Activated CD8-positive, alpha-beta T cell treated with anti-CD3 and anti-CD28 coated beads for 36 hours (primary cell): ENCODE measurements around the gene CRIP2. TPM values are rescaled to one million over a fixed set of nuclear protein-coding genes. Genes with fewer than 3 reads are reported as not detected.

Experiments
- ATAC-seq: fragments of 200-7000 bp; cut with Tn5 transposase; one replicate; pipeline ENCODE4 v1.10.0; 2021; ENCODE audit warnings: mild to moderate bottlenecking, moderate library complexity
- CTCF ChIA-PET: fragments of 350-600 bp; sonication (Branson Sonifier 250); formaldehyde crosslinking; loops from one replicate; lab custom pipeline; 2021; ENCODE audit warnings: antibody characterized with exemption; lab: Charles Lee
- POLR2A ChIA-PET: fragments of 350-600 bp; sonication (Branson Sonifier 250); formaldehyde crosslinking; loops from one replicate; lab custom pipeline; 2021; ENCODE audit warnings: antibody characterized with exemption; lab: Charles Lee
- DNase-seq: peaks from one replicate; pipeline ENCODE4 v3.0.0-alpha.2; 2020
- H3K27ac Mint-ChIP-seq: one replicate; pipeline ENCODE4 v1.8.0; 2021; ENCODE audit warnings: mild to moderate bottlenecking, mixed read lengths
- H3K27me3 Mint-ChIP-seq: one replicate; pipeline ENCODE4 v1.8.0; 2021; ENCODE audit warnings: mixed read lengths
- H3K36me3 Mint-ChIP-seq: one replicate; pipeline ENCODE4 v1.8.0; 2021; ENCODE audit warnings: low read depth, mixed read lengths
- H3K4me1 Mint-ChIP-seq: one replicate; pipeline ENCODE4 v1.8.0; 2021; ENCODE audit warnings: low read depth, mixed read lengths
- H3K4me3 Mint-ChIP-seq: one replicate; pipeline ENCODE4 v1.8.0; 2021; ENCODE audit warnings: mild to moderate bottlenecking, moderate library complexity, mixed read lengths
- H3K9me3 Mint-ChIP-seq: one replicate; pipeline ENCODE4 v1.8.0; 2021; ENCODE audit warnings: mixed read lengths
- CTCF ChIP-seq: fragments of 200-600 bp; IDR thresholded peaks from one replicate; pipeline ENCODE4 v1.8.0; 2022; ENCODE audit warnings: antibody characterized with exemption, mild to moderate bottlenecking
- intact Hi-C: fragments of 100-400 bp; cut with micrococcal nuclease; formaldehyde crosslinking; loops from one replicate; pipeline ENCODE4 v1.10.0; 2022
- total RNA-seq, 2 experiments: library from RNA; stranded (reverse); gene quantifications; one replicate each; pipeline ENCODE4 v1.2.3, GENCODE V29; 2021

Gene CRIP2
- total RNA-seq, 2 experiments from 2014 or later = 0.45 TPM; not detected in 1

- DNase-seq (no peak), ATAC-seq (no peak)
- no peaks in the 10 kb centered on the region for H3K9me3 Mint-ChIP-seq
- H3K4me3 Mint-ChIP-seq = no peak overlapping the region
- no peak for TF ChIP-seq CTCF
- no peaks in the 10 kb centered on the region for H3K4me1 Mint-ChIP-seq
- peaks cover 20% of the 10 kb centered on the region for H3K27me3 Mint-ChIP-seq
- no peak overlapping the region for H3K27ac Mint-ChIP-seq
- no peaks in the 10 kb centered on the region for H3K36me3 Mint-ChIP-seq
- POLR2A ChIA-PET = interaction anchor here (1.4 kb wide), 1 partner anchor 11 kb away, joined by 5 read pairs; no protein-coding TSS in a partner anchor
- intact Hi-C loops = no loop called here
- CTCF ChIA-PET = no interaction called here
These were observed 34.0 kb downstream of the CRIP2 start for GRCh38 chr14:105508601-105509000.

- Mint-ChIP-seq H3K27ac (no peak overlapping the region), H3K27me3 (peaks cover 32% of the 10 kb centered on the region), H3K4me3 (no peak overlapping the region), H3K4me1 (no peaks in the 10 kb centered on the region), H3K9me3 (peaks cover 2% of the 10 kb centered on the region), H3K36me3 (no peaks in the 10 kb centered on the region)
- DNase-seq (no peak), ATAC-seq (no peak)
- CTCF ChIA-PET = interaction anchor here (0.7 to 1.7 kb wide), 3 partner anchors 25 to 146 kb away, joined by 3 read pairs; no protein-coding TSS in a partner anchor
- no peak for TF ChIP-seq CTCF
- POLR2A ChIA-PET = no interaction called here
- intact Hi-C loops = no loop called here
These were observed 42.5 kb downstream of the CRIP2 start for GRCh38 chr14:105517096-105517495.

DNA sequence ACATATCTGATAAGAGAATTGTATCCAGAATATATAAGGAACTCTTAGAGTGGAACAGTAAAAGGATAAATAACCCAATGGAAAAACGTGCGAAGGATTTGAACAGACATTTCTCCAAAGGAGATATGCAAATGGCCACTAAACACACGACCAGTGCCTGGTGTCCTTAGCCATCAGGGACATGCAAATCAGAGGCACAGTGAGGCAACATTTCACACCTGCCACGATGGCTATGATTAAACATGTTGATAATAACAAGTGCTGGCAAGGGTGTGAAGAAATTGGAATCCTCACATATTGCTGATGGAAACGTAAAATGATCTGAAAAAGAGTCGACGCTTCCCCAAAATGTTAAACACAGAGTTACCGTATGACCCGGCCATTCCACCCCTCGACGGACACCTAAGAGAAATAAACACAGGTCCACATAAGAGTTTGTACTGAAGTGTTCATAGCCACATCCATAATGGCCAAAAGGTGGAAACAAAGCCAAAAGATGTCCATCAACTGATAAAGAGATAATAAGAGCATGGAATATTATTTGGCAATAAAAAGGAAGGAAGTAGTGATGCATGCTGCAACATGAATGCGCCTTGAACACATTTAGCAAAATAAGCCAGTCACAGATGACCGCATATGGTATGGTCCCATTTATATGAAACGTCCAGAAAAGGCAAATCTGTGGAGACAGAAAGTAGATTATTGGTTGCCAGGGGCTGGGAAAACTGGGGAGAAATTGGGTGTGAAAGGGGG lies 45.5 kb downstream of the CRIP2 start:
- CTCF ChIA-PET = no interaction called here
- peaks cover 4% of the 10 kb centered on the region for H3K9me3 Mint-ChIP-seq
- no peak overlapping the region for H3K4me3 Mint-ChIP-seq
- POLR2A ChIA-PET = no interaction called here
- no peak for ATAC-seq
- no peak overlapping the region for H3K27ac Mint-ChIP-seq
- no peaks in the 10 kb centered on the region for H3K36me3 Mint-ChIP-seq
- H3K4me1 Mint-ChIP-seq = no peaks in the 10 kb centered on the region
- peaks cover 27% of the 10 kb centered on the region for H3K27me3 Mint-ChIP-seq
- DNase-seq = no peak
- TF ChIP-seq CTCF = no peak
- intact Hi-C loops = no loop called here

DNA sequence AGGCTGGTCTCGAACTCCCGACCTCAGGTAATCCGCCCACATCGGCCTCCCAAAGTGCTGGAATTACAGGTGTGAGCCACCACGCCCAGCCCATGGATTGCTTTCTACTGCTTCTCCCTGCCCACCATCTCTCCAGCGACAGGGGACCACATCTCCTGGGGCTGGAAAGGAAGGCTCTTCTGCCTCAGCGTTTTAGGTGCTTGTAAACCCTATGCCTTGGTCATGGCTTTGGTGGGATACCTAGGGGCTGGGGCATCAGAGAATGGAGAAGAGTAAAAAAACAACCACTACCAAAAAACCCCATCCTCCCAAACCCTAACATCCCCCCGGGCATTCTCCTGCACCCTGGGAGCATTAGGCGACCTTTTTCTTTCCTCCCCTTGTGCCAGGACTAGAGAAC lies 50.7 kb downstream of the CRIP2 start:
- H3K4me3 Mint-ChIP-seq = peak overlapping the region; percentile 36
- DNase-seq = no peak
- intact Hi-C loops = no loop called here
- no peak overlapping the region for H3K27ac Mint-ChIP-seq
- peaks cover 10% of the 10 kb centered on the region for H3K36me3 Mint-ChIP-seq
- peaks cover 10% of the 10 kb centered on the region for H3K4me1 Mint-ChIP-seq
- POLR2A ChIA-PET = no interaction called here
- CTCF ChIA-PET = interaction anchor here (1.2 kb wide), 1 partner anchor 45 kb away, joined by 3 read pairs; no protein-coding TSS in a partner anchor
- TF ChIP-seq CTCF = no peak
- H3K9me3 Mint-ChIP-seq = peaks cover 4% of the 10 kb centered on the region
- no peak for ATAC-seq
- peaks cover 5% of the 10 kb centered on the region for H3K27me3 Mint-ChIP-seq
